Body of pancreas (tissue), 4 donors: ENCODE data around the gene ASIC3. TPM values are rescaled to one million over a fixed set of nuclear protein-coding genes. Genes with fewer than 3 reads are reported as not detected.

Experiments
- ATAC-seq: fragments of 150-250 bp; one replicate; pipeline ENCODE4 v1.9.1; 2016
- DNase-seq, 4 donors: peaks; one replicate each; pipeline ENCODE4 v3.0.0-alpha.2; 2019
- H3K27ac ChIP-seq, 4 donors: fragments of 200-600 bp; sonication (generic); 1 replicate in 3 of 4; 2 replicates in 1 of 4; pipeline versions ENCODE4 v1.5.1 to v1.6.1; 2016 to 2019; ENCODE audit warnings: mild to moderate bottlenecking in 1 of 4, mixed read lengths in 1 of 4, moderate library complexity in 1 of 4
- H3K27me3 ChIP-seq, 2 donors: fragments of 200-600 bp; sonication (generic); one replicate each; pipeline ENCODE4 v1.6.0; 2016; ENCODE audit warnings: mild to moderate bottlenecking in 1 of 2
- H3K36me3 ChIP-seq, 2 donors: fragments of 200-600 bp; sonication (generic); replicated peaks in 1 of 2; 2 replicates each; pipeline ENCODE4 v1.5.1; 2016; ENCODE audit warnings: low read depth in 2 of 2; ENCODE audit not compliant: insufficient read depth in 1 of 2
- H3K4me1 ChIP-seq: fragments of 200-600 bp; sonication (generic); one replicate; pipeline ENCODE4 v1.6.0; 2016
- H3K4me3 ChIP-seq, 2 donors: fragments of 200-600 bp; sonication (generic); 1 replicate in 1 of 2; 2 replicates in 1 of 2; pipeline ENCODE4 v1.5.1; 2016 to 2019
- H3K9me3 ChIP-seq, 3 donors: fragments of 200-600 bp; sonication (generic); 1 replicate in 2 of 3; 2 replicates in 1 of 3; pipeline ENCODE4 v1.5.1; 2016
- POLR2A ChIP-seq, 3 donors: fragments of 450-650 bp; IDR thresholded peaks; one replicate each; pipeline ENCODE4 v1.6.1; 2016; ENCODE audit warnings: antibody characterized with exemption in 3 of 3, mild to moderate bottlenecking in 2 of 3
- WGBS, 2 donors: methylation state at CpG; one replicate each; pipeline ENCODE4 v1.1.5; 2017; 5-methylcytosine and 5-hydroxymethylcytosine counted together
- intact Hi-C: fragments of 100-400 bp; cut with DNase I; formaldehyde crosslinking; loops from one replicate; pipeline ENCODE4 v1.15.1; 2023
- total RNA-seq, 2 donors: library from RNA; depleted of rRNA; stranded (reverse); fragments of >200 nt; gene quantifications; one replicate each; pipeline ENCODE4 v1.1.0, GENCODE V29; 2016
- TF ChIP-seq, protein P1 (sequence below), 7 experiments: fragments of 450-650 bp in 4 of 7; fragments of 200-600 bp in 3 of 7; sonication (generic) in 3 of 7; IDR thresholded peaks; one replicate each; pipeline ENCODE4 v1.5.1; 2016 to 2019; ENCODE audit warnings: antibody characterized with exemption in 7 of 7

ASIC3 gene
- total RNA-seq, 2 donors from 2014 or later, result 0.78 to 1.3 TPM

DNA sequence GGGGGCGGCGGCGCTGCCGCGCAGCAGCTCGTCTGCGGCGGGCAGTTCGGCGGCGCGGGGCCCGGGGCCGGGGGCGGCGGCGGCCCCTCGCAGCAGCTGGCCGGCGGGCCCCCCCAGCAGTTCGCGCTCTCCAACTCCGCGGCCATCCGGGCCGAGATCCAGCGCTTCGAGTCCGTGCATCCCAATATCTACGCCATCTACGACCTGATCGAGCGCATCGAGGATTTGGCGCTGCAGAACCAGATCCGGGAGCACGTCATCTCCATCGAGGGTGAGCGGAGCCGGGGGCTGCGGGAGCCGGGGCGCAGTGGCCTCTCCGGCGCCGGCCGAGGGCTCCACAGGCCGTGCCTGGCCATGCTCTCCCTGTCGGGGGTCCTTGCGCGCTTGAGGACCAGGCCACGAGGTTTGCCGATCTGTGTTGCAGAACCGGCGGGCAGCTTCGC, 38.5 kb downstream of the ASIC3 start:
- peak overlapping the region; percentile 84 to 89 (median 88) for H3K27ac ChIP-seq
- intact Hi-C loops, result no loop called here
- DNase-seq (peak in 2 of 4 donors; percentile 49 to 55), ATAC-seq (peak; percentile 3)
- no peaks in the 10 kb centered on the region for H3K9me3 ChIP-seq
- H3K27me3 ChIP-seq, result no peaks in the 10 kb centered on the region
- 0 to 1% methylated on average over 5 to 52 of the region's 56 CpGs for WGBS, 2 donors
- no peaks in the 10 kb centered on the region for H3K36me3 ChIP-seq
- TF ChIP-seq, protein P1, sequence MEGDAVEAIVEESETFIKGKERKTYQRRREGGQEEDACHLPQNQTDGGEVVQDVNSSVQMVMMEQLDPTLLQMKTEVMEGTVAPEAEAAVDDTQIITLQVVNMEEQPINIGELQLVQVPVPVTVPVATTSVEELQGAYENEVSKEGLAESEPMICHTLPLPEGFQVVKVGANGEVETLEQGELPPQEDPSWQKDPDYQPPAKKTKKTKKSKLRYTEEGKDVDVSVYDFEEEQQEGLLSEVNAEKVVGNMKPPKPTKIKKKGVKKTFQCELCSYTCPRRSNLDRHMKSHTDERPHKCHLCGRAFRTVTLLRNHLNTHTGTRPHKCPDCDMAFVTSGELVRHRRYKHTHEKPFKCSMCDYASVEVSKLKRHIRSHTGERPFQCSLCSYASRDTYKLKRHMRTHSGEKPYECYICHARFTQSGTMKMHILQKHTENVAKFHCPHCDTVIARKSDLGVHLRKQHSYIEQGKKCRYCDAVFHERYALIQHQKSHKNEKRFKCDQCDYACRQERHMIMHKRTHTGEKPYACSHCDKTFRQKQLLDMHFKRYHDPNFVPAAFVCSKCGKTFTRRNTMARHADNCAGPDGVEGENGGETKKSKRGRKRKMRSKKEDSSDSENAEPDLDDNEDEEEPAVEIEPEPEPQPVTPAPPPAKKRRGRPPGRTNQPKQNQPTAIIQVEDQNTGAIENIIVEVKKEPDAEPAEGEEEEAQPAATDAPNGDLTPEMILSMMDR (IDR thresholded peaks at IDR 0.05), result no peak
- TF ChIP-seq POLR2A (IDR thresholded peaks at IDR 0.05), result no peak
- H3K4me3 ChIP-seq, result peak overlapping the region; percentile 83 to 84
- H3K4me1 ChIP-seq, result peaks cover 79% of the 10 kb centered on the region

DNA sequence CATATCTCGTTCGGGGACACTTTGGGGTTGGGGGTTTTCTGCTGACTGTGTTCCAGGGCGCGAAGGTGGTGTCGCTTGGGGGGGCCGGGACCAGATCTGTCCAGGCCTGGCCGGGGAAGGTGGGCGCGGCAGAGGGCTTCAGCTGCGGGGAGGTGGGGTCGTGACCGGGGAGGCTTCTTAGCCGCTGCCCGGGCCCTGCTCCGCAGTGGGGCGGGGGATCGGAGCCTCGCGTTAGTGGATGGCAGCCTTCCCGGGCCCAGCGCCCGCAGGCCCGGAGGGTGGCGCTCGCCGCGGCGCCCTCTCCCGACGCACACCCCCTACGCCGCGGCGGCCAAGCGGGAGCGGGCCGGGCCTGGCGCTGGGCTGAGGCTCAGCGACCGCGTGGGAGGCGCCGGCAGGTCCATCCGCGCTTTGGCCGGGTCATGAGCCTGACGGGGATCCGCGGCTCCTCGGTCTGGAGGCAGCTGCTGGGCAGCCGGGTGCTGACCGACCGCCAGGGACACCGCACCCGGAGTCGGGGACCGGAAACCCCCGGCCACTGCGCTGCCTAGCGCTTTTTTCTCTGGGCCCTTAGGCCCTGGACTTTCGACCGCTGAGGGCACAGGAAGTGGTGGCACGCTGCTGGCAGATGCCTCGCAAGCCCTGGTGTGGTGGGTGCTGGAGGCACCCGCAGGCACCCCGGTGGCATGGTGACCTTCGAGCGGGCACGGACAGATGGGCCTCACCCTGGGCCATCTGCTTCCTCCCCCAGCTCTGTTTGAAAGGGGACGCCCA, 39.1 kb downstream of the ASIC3 start:
- no peaks in the 10 kb centered on the region for H3K36me3 ChIP-seq
- peaks cover 73% of the 10 kb centered on the region for H3K4me1 ChIP-seq
- peak; percentile 69 to 79 (median 74) for DNase-seq
- H3K27ac ChIP-seq, result peak overlapping the region; percentile 84 to 89 (median 88)
- no peaks in the 10 kb centered on the region for H3K27me3 ChIP-seq
- peak overlapping the region; percentile 83 to 84 for H3K4me3 ChIP-seq
- WGBS, 2 donors, result 0 to 1% methylated on average over 15 to 64 of the region's 70 CpGs
- no peaks in the 10 kb centered on the region for H3K9me3 ChIP-seq
- TF ChIP-seq, protein P1 (IDR thresholded peaks at IDR 0.05), result peak in 4 of 7 experiments; percentile 15 to 55 (median 38)
- TF ChIP-seq POLR2A (IDR thresholded peaks at IDR 0.05), result peak; percentile 41 to 47 (median 45)
- intact Hi-C loops, result no loop called here
- ATAC-seq, result peak; percentile 55

DNA sequence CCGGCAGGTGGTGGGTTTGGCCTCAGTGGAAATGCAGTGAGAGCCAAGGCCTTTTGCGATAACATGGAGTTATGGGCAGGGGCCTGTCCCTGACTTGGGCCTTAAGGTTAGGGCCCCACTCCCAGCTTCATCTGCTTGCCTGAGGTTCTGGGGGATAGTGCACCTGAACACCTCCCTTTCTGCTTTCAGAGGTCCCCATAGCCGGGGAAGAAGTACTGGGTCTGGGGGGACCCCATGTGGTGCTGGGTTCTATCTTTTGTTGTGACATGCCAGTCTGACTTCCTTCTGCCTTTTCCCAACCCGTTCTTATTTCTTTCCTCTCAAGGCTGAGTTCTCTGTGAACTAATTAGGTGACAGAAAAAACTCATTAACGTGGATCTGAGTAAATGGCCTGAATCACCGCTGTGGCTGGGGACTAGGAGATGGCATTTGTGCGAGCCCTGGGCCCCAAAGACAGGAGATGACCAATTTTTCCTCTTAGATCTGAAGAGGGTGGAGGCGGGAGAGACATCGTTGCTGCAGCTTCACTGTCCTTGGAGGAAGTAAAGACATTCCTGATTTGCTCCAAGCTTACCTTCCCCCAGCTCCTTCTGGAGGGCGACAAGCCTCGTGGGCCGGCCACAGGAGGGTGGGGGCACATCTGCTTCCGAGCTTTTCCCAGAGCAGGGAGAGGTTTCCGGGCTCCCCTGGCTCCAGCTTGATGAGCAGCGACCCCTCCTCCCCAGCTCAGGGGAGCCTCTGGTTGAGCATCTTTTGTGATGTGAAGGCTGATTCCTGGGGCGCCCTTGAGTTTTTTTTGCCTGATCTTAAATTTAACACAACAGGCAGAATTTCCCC, 39.9 kb downstream of the ASIC3 start:
- Histone ChIP-seq H3K4me1 (peaks cover 69% of the 10 kb centered on the region), H3K27ac (peak overlapping the region; percentile 84 to 89 (median 88)), H3K36me3 (no peaks in the 10 kb centered on the region), H3K4me3 (peak overlapping the region; percentile 3 to 46), H3K9me3 (no peaks in the 10 kb centered on the region), H3K27me3 (no peaks in the 10 kb centered on the region)
- intact Hi-C loops, result no loop called here
- ATAC-seq (no peak), DNase-seq (no peak)
- 23 to 29% methylated on average over 14 to 16 of the region's 16 CpGs for WGBS, 2 donors
- TF ChIP-seq POLR2A (IDR thresholded peaks at IDR 0.05), result no peak
- TF ChIP-seq, protein P1 (IDR thresholded peaks at IDR 0.05), result no peak

DNA sequence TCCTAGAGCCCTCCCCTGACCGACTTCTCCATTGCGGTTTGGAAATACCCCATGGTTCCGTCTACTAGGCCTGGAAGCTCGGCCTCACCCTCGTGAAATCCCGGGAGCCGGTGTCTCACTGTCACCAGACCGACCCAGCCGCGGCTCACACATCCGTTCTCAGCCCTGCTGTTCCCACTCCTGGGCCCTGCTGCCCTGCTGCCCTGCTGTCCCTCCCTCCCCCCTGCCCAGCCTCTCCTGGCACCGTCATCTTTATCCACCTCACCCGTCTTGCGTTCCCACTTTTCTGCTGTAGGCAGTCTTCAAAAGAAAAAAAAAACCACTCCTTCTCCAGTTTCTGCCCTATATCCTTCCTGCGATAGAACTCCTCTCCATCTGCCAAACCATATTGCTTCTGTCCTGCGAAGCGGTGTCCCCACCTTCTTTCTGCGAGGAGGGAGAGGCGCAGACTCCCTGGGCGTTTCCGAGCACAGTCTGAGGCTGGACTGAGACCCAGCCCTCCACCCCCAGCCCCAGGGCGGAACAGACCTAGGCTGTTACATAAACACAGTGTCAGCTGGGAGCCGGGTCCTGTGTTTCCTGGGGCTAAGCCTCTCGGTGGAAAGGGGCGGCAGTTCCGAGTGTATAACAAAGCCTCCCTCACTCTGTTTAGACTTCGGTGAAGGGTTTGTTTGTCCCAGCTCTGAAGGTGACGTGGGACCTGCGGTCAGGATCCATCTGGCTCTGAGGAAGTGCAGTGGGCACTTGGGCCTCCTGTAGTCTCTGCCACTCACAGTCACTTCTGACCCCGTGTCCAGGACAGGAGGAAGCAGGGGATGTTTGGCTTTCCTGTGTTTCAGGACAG, 40.7 kb downstream of the ASIC3 start:
- DNase-seq (peak; percentile 73 to 87 (median 82)), ATAC-seq (peak; percentile 25)
- intact Hi-C loops, result no loop called here
- Histone ChIP-seq H3K27me3 (no peaks in the 10 kb centered on the region), H3K36me3 (no peaks in the 10 kb centered on the region), H3K4me3 (peak overlapping the region in 1 of 2 donors; percentile 3), H3K4me1 (peaks cover 62% of the 10 kb centered on the region), H3K27ac (peak overlapping the region; percentile 84 to 89 (median 88)), H3K9me3 (no peaks in the 10 kb centered on the region)
- 15 to 26% methylated on average over 24 to 30 of the region's 30 CpGs for WGBS, 2 donors
- TF ChIP-seq, protein P1 (IDR thresholded peaks at IDR 0.05), result no peak
- TF ChIP-seq POLR2A (IDR thresholded peaks at IDR 0.05), result peak; percentile 47 to 73 (median 56)
